GM23338 (cell line): Measurements from ENCODE around the gene EML1. TPM values are rescaled to one million over a fixed set of nuclear protein-coding genes. Genes with fewer than 3 reads are reported as not detected.

ENCODE experiments used
- ATAC-seq: fragments of 200-7000 bp; cut with Tn5 transposase; 3 replicates; pipeline ENCODE4 v1.9.1; 2020
- DNase-seq: peaks from one replicate; pipeline ENCODE4 v3.0.0-alpha.2; 2015; ENCODE audit warnings: low spot score
- H2AFZ ChIP-seq: fragments of 200-600 bp; sonication (generic); 2 replicates; pipeline ENCODE4 v1.8.0; 2016; ENCODE audit warnings: antibody characterized with exemption, mild to moderate bottlenecking, moderate library complexity
- H3F3A ChIP-seq: fragments of 200-600 bp; sonication (generic); replicated peaks from 2 replicates; pipeline ENCODE4 v1.8.0; 2017; ENCODE audit warnings: antibody characterized with exemption, mixed run types, low read depth
- H3K27ac ChIP-seq: fragments of 200-600 bp; sonication (generic); 2 replicates; pipeline ENCODE4 v1.6.1; 2016; ENCODE audit warnings: low read depth
- H3K27me3 ChIP-seq: fragments of 200-600 bp; sonication (generic); 2 replicates; pipeline ENCODE4 v1.8.0; 2016; ENCODE audit warnings: mild to moderate bottlenecking, mixed run types, moderate library complexity; ENCODE audit not compliant: insufficient read depth
- H3K36me3 ChIP-seq: fragments of 200-600 bp; sonication (generic); 2 replicates; pipeline ENCODE4 v1.8.0; 2016; ENCODE audit warnings: mild to moderate bottlenecking; ENCODE audit not compliant: insufficient read depth
- H3K4me1 ChIP-seq: fragments of 200-600 bp; sonication (generic); 2 replicates; pipeline ENCODE4 v1.8.0; 2016; ENCODE audit warnings: mild to moderate bottlenecking, moderate library complexity; ENCODE audit not compliant: insufficient read depth
- H3K4me2 ChIP-seq: fragments of 200-600 bp; sonication (generic); 2 replicates; pipeline ENCODE4 v1.7.1; 2017; ENCODE audit warnings: mixed run types
- H3K4me3 ChIP-seq: fragments of 200-600 bp; sonication (generic); 2 replicates; pipeline ENCODE4 v1.6.1; 2016; ENCODE audit warnings: mixed run types
- H3K79me2 ChIP-seq: fragments of 200-600 bp; sonication (generic); replicated peaks from 2 replicates; pipeline ENCODE4 v1.8.0; 2017; ENCODE audit warnings: mild to moderate bottlenecking; ENCODE audit not compliant: insufficient read depth
- H3K9me2 ChIP-seq: fragments of 200-600 bp; sonication (generic); 2 replicates; pipeline ENCODE4 v1.8.0; 2017; ENCODE audit not compliant: insufficient read depth
- H4K20me1 ChIP-seq: fragments of 200-600 bp; sonication (generic); replicated peaks from 2 replicates; pipeline ENCODE4 v1.8.0; 2017; ENCODE audit warnings: mild to moderate bottlenecking; ENCODE audit not compliant: insufficient read depth
- H3K27ac Mint-ChIP-seq: 2 replicates; pipeline ENCODE4 v1.8.0; 2020; ENCODE audit warnings: inconsistent platforms, mild to moderate bottlenecking, moderate library complexity, mixed read lengths
- H3K27me3 Mint-ChIP-seq: 3 replicates; pipeline ENCODE4 v1.8.0; 2022; ENCODE audit warnings: low read depth, mild to moderate bottlenecking, moderate library complexity, mixed read lengths, inconsistent platforms; ENCODE audit not compliant: insufficient read depth, poor library complexity
- H3K36me3 Mint-ChIP-seq: 3 replicates; pipeline ENCODE4 v1.8.0; 2021; ENCODE audit warnings: low read depth, mild to moderate bottlenecking, inconsistent platforms, moderate library complexity, mixed read lengths
- H3K4me1 Mint-ChIP-seq: 3 replicates; pipeline ENCODE4 v1.8.0; 2020; ENCODE audit warnings: mild to moderate bottlenecking, inconsistent platforms, mixed read lengths
- H3K4me3 Mint-ChIP-seq: 3 replicates; pipeline ENCODE4 v1.8.0; 2021; ENCODE audit warnings: moderate library complexity, mild to moderate bottlenecking, inconsistent platforms, mixed read lengths
- H3K9me3 Mint-ChIP-seq: 3 replicates; pipeline ENCODE4 v1.8.0; 2020; ENCODE audit warnings: moderate library complexity, mild to moderate bottlenecking, inconsistent platforms, mixed read lengths
- CREB1 ChIP-seq: fragments of 250-450 bp; sonication (Bioruptor Pico); IDR thresholded peaks from 2 replicates; pipeline ENCODE4 v1.5.0; 2020; ENCODE audit warnings: low read depth, mild to moderate bottlenecking, moderate library complexity
- EZH2 ChIP-seq: fragments of 200-600 bp; sonication (generic); IDR thresholded peaks from one replicate; pipeline ENCODE4 v1.8.0; 2017; ENCODE audit warnings: antibody characterized with exemption, mild to moderate bottlenecking, low read depth; ENCODE audit not compliant: unreplicated experiment
- NANOG ChIP-seq: IDR thresholded peaks from 2 replicates; pipeline ENCODE4 v1.6.1; 2016; ENCODE audit warnings: antibody characterized with exemption, borderline replicate concordance
- POLR2AphosphoS5 ChIP-seq: IDR thresholded peaks from 2 replicates; pipeline ENCODE4 v1.6.1; 2016; ENCODE audit warnings: antibody characterized with exemption, low read depth
- ZNF331 ChIP-seq: fragments of 250-450 bp; sonication (Bioruptor Pico); IDR thresholded peaks from 2 replicates; pipeline ENCODE4 v1.5.0; 2020; ENCODE audit warnings: low read depth, mild to moderate bottlenecking, moderate library complexity
- polyA plus RNA-seq: library from polyadenylated mRNA; unstranded; fragments of >200 nt; fragmentation: Nextera tagmentation; extraction: Ambion mirVana; gene quantifications from 2 replicates; pipeline ENCODE4 v1.2.1, GENCODE V29; 2016
- total RNA-seq: library from RNA; depleted of rRNA; stranded (reverse); fragments of >200 nt; shearing (Covaris generic); gene quantifications from 2 replicates; pipeline ENCODE4 v1.2.3, GENCODE V29; 2014
- TF ChIP-seq, protein P1 (sequence below): IDR thresholded peaks from 2 replicates; pipeline ENCODE4 v1.6.1; 2016; ENCODE audit warnings: antibody characterized with exemption
- TF ChIP-seq, protein P2 (sequence below): fragments of 250-450 bp; sonication (Bioruptor Pico); IDR thresholded peaks from 2 replicates; pipeline ENCODE4 v1.5.0; 2020; ENCODE audit warnings: mild to moderate bottlenecking, moderate library complexity

The EML1 gene
- total and polyA plus RNA-seq, 2 experiments from 2014 or later = 7.0 to 18.1 TPM

DNA sequence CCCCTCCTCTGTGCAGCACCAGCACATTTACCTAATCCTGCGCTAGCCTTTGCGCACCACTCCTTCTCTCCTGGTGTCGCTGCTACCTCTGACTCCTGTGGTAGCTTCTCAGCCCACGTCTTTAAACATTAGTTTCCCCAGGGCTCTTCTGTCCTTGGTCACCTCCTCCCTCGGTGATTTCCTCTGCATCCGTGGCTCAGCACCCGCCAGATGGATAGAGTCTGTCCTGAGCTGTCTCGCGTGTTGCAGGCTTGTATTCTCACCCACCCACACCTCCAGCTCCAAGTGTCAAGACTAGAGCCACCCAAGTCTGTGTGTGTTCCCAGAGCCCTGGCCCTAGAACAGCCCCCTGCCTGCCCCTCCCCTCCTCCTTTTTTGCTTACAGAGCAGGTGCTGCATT is 83.2 kb downstream of the EML1 start:
- no peaks in the 10 kb centered on the region for H3K36me3 Mint-ChIP-seq
- H3K4me2 ChIP-seq = no peak overlapping the region
- H3K9me3 Mint-ChIP-seq = no peaks in the 10 kb centered on the region
- H3K27me3 Mint-ChIP-seq = peaks cover 3% of the 10 kb centered on the region
- no peaks in the 10 kb centered on the region for H3K79me2 ChIP-seq
- no peak overlapping the region for H3K4me3 ChIP-seq
- no peak overlapping the region for H3K27ac Mint-ChIP-seq
- H3K4me1 ChIP-seq = peaks cover 39% of the 10 kb centered on the region
- no peaks in the 10 kb centered on the region for H4K20me1 ChIP-seq
- H3K9me2 ChIP-seq = no peaks in the 10 kb centered on the region
- DNase-seq (no peak), ATAC-seq (no peak; the same call in 2 of the 3 replicates)
- H3K4me1 Mint-ChIP-seq = peaks cover 51% of the 10 kb centered on the region
- TF ChIP-seq ZNF331 (CRISPR knock-in tag) = no peak
- no peaks in the 10 kb centered on the region for H3K27me3 ChIP-seq
- no peak overlapping the region for H2AFZ ChIP-seq
- no peak overlapping the region for H3K27ac ChIP-seq
- H3K36me3 ChIP-seq = no peaks in the 10 kb centered on the region
- H3K4me3 Mint-ChIP-seq = no peak overlapping the region
- H3F3A ChIP-seq = no peaks in the 10 kb centered on the region

DNA sequence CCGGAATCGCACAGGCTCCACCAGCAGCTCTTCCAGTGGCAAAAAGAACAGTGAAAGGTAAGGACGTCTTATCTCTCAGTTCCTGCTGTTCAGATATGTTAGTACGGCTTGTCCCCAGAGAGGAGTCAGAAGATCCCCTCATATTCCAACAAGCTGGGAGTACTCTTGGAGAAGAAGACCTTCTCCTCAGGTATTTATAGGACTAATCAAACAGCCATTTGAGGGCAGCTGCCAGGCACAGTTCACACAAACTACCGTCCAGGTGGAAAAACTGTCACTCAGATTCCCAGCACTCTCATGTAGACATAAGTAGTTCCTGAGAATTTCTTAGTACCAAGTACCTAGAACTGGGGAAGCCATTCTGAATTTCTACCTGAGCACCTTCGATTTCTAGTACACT is 85.3 kb downstream of the EML1 start:
- H3K79me2 ChIP-seq = no peaks in the 10 kb centered on the region
- no peaks in the 10 kb centered on the region for H3K9me2 ChIP-seq
- H2AFZ ChIP-seq = no peak overlapping the region
- Mint-ChIP-seq H3K27ac (no peak overlapping the region), H3K27me3 (no peaks in the 10 kb centered on the region), H3K36me3 (no peaks in the 10 kb centered on the region), H3K4me3 (no peak overlapping the region), H3K4me1 (peaks cover 33% of the 10 kb centered on the region), H3K9me3 (no peaks in the 10 kb centered on the region)
- no peaks in the 10 kb centered on the region for H3K36me3 ChIP-seq
- no peak overlapping the region for H3K27ac ChIP-seq
- no peaks in the 10 kb centered on the region for H3K27me3 ChIP-seq
- ATAC-seq = no peak
- H3K4me3 ChIP-seq = no peak overlapping the region
- H3F3A ChIP-seq = no peaks in the 10 kb centered on the region
- H3K4me1 ChIP-seq = peaks cover 21% of the 10 kb centered on the region
- no peak overlapping the region for H3K4me2 ChIP-seq
- no peak for DNase-seq
- no peaks in the 10 kb centered on the region for H4K20me1 ChIP-seq
- no peak for TF ChIP-seq POLR2AphosphoS5
- no peak for TF ChIP-seq CREB1 (CRISPR knock-in tag)
- TF ChIP-seq, protein P1, sequence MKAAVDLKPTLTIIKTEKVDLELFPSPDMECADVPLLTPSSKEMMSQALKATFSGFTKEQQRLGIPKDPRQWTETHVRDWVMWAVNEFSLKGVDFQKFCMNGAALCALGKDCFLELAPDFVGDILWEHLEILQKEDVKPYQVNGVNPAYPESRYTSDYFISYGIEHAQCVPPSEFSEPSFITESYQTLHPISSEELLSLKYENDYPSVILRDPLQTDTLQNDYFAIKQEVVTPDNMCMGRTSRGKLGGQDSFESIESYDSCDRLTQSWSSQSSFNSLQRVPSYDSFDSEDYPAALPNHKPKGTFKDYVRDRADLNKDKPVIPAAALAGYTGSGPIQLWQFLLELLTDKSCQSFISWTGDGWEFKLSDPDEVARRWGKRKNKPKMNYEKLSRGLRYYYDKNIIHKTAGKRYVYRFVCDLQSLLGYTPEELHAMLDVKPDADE = no peak
- TF ChIP-seq NANOG = no peak
- TF ChIP-seq, protein P2, sequence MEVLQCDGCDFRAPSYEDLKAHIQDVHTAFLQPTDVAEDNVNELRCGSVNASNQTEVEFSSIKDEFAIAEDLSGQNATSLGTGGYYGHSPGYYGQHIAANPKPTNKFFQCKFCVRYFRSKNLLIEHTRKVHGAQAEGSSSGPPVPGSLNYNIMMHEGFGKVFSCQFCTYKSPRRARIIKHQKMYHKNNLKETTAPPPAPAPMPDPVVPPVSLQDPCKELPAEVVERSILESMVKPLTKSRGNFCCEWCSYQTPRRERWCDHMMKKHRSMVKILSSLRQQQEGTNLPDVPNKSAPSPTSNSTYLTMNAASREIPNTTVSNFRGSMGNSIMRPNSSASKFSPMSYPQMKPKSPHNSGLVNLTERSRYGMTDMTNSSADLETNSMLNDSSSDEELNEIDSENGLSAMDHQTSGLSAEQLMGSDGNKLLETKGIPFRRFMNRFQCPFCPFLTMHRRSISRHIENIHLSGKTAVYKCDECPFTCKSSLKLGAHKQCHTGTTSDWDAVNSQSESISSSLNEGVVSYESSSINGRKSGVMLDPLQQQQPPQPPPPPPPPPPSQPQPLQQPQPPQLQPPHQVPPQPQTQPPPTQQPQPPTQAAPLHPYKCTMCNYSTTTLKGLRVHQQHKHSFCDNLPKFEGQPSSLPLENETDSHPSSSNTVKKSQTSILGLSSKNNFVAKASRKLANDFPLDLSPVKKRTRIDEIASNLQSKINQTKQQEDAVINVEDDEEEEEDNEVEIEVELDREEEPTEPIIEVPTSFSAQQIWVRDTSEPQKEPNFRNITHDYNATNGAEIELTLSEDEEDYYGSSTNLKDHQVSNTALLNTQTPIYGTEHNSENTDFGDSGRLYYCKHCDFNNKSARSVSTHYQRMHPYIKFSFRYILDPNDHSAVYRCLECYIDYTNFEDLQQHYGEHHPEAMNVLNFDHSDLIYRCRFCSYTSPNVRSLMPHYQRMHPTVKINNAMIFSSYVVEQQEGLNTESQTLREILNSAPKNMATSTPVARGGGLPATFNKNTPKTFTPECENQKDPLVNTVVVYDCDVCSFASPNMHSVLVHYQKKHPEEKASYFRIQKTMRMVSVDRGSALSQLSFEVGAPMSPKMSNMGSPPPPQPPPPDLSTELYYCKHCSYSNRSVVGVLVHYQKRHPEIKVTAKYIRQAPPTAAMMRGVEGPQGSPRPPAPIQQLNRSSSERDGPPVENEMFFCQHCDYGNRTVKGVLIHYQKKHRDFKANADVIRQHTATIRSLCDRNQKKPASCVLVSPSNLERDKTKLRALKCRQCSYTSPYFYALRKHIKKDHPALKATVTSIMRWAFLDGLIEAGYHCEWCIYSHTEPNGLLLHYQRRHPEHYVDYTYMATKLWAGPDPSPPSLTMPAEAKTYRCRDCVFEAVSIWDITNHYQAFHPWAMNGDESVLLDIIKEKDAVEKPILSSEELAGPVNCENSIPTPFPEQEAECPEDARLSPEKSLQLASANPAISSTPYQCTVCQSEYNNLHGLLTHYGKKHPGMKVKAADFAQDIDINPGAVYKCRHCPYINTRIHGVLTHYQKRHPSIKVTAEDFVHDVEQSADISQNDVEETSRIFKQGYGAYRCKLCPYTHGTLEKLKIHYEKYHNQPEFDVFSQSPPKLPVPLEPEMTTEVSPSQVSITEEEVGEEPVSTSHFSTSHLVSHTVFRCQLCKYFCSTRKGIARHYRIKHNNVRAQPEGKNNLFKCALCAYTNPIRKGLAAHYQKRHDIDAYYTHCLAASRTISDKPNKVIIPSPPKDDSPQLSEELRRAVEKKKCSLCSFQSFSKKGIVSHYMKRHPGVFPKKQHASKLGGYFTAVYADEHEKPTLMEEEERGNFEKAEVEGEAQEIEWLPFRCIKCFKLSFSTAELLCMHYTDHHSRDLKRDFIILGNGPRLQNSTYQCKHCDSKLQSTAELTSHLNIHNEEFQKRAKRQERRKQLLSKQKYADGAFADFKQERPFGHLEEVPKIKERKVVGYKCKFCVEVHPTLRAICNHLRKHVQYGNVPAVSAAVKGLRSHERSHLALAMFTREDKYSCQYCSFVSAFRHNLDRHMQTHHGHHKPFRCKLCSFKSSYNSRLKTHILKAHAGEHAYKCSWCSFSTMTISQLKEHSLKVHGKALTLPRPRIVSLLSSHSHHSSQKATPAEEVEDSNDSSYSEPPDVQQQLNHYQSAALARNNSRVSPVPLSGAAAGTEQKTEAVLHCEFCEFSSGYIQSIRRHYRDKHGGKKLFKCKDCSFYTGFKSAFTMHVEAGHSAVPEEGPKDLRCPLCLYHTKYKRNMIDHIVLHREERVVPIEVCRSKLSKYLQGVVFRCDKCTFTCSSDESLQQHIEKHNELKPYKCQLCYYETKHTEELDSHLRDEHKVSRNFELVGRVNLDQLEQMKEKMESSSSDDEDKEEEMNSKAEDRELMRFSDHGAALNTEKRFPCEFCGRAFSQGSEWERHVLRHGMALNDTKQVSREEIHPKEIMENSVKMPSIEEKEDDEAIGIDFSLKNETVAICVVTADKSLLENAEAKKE (CRISPR knock-in tag) = no peak
- TF ChIP-seq ZNF331 (CRISPR knock-in tag) = no peak
- TF ChIP-seq EZH2 = no peak
